COR-L47 (cell line): ENCODE measurements around the gene B3GNT8.
"Not testable (repeated sequence)": the region's sequence is repeated elsewhere in the genome, so short reads cannot be mapped to it uniquely, and the experiment has no call there.

ENCODE experiments used
- DNase-seq: peaks from one replicate; lab custom pipeline; 2025; lab: John Stamatoyannopoulos, UW

The B3GNT8 gene

DNA sequence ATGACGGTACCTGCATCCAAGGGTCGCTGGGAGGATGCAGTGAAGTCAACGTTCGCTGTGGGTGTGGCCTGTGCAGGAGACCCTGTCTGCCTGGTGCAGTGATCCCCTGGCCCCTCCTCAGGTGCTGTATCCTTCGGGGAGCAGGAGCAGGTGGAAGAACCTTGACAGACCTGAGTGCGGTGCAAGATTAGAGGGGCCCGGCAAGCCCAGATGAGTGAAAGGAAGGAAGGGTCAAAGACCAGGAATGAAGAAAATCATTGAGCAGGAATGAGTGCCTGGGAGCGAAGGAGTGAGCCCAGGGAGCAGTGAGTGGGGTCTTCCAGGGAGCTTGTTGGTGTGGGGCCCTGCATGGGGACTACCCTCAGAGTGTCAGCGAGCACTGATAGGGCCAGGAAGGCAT, 12.7 kb downstream of the B3GNT8 start:
- DNase-seq: no peak

DNA sequence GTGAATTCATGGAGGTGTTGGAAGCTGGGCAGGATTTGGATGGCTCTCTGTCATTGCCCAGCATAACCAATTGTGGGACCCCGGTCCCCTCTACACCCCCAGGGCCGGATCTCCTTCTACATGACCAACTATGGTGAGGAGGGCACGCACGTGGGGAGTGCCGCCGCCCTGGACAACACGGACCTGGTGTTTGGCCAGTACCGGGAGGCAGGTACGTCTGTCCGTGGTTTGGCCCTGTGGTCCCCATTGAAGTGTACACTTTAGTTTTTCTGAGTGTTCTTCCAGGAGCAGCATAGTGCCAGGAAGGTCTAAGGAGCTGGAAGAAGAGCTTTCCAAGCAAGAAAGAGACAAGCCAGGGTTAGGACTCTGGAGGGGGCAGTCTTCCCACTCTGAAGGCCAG, 13.2 kb downstream of the B3GNT8 start:
- DNase-seq: no peak

DNA sequence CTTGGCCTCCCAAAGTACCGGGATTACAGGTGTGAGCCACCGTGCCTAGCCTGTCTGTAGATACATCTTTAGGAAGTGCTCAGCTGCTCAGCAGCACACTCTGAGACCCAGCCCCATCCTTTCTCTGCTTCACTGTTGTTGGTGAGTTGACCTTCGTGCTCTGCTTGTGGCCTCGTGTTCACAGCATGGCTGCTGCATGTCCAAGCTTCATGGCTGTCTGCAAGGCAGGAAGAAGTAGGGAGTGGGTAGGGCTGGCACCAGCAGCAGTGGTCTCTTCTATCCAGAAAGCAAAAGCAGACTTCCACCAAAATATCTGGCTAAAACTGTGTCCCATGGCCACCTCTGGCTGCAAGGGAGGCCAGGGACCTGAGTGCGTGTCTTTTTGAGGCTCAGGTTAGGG, 14.2 kb downstream of the B3GNT8 start:
- no peak for DNase-seq

- no peak for DNase-seq
Observed at GRCh38 chr19:41411968-41412265, 15.3 kb downstream of the B3GNT8 start.

GRCh38 chr19:41411100-41411967, 15.8 kb downstream of the B3GNT8 start:
- no peak for DNase-seq

- no peak for DNase-seq
Observed at GRCh38 chr19:41410336-41411054, 16.7 kb downstream of the B3GNT8 start.

DNA sequence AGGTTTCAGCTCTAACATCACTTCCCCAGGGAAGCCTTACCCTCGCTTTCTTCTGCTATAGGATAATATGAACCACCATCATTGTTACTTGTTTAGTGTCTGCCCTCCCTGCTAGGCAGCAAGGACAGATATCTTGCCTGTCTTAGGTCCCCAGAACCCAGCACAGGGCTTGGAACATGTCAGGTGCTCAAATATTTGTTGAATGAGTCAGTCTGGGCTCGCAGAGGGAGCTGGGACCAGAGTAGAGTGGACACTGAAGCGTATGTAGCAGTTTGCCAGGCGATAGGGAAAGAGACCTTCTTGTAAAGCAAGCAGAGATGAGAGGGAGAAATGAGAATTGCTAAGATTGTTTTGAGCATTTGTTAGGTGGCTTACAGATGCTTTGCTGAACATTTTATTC, 17.9 kb downstream of the B3GNT8 start:
- no peak for DNase-seq

DNA sequence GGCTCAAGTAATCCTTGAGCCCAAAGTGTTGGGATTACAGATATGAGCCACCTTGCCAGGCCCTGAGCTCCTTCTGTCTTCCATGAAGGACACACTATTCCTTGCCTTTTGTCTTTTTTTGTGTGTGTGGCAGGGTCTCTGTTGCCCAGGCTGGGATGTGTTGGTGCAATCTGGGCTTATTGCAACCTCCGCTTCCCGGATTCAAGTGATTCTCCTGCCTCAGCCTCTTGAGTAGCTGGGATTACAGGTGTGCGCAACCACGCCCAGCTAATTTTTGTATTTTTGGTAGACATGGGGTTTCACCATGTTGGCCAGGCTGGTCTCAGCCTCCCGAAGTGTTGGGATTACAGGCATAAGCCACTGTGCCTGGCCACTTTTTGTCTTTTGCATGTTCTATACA, 18.3 kb downstream of the B3GNT8 start:
- DNase-seq: not testable (repeated sequence)

- no peak for DNase-seq
Observed at GRCh38 chr19:41408256-41408655, 18.9 kb downstream of the B3GNT8 start.

GRCh38 chr19:41407271-41407670, 19.9 kb downstream of the B3GNT8 start:
- no peak for DNase-seq

DNA sequence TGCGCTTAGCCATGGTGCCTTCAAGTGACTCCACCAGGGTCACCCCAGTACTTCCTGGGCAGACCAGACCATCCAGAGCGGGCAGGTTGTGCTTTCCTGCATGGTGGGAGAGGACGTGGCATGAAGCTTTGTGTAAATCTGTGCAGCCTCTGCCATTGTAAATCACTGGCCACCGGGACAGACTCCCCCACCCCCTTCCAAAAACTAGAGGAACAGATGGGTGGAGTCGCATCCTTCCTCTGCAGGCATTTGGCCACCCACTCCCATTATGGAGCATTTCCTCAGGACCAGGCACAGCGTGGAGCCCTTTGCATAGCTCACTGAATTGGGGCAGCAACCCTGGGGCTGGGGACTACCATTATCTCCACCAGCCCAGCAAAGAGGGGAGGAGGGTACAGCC, 21.4 kb downstream of the B3GNT8 start:
- no peak for DNase-seq

DNA sequence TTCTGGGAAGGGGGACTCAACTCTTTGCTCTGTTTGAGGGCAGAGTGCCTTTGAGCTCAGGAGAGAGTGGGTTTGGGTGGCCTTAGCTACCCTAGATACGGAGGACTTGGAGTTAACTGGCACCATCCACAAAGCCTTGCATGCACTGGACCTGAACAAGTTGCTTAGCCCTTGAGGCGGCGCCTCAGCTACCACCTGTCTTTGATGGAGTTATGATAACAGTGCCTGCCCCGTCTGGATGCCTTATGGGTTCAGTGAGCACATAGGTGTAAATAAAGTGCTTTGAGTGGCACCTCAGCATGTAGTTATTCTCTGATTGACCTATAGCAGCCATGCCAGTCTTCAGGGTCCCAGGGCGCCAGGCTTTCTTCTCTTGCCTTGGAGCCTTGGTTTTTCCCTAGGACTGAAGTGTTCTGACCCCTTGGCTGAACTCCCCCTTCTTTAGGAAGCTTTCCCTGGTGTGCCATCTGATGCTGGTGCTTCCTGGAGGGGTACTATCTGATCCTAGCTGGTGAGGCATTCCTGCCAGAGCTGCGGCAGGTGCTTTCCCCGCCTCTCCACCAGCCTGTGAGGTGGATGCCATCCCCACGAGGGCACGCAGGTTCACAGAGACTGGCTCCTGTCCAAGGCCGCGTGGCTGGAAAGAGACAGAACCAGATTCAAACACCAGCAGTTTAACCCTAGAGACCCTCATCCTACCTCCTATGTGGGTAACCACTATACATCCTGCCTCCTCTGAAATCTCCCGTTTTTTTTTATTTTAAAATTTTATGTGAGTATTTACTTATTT, 23.8 kb downstream of the B3GNT8 start:
- DNase-seq: no peak

GRCh38 chr19:41402010-41402409, 25.2 kb downstream of the B3GNT8 start:
- no peak for DNase-seq

DNA sequence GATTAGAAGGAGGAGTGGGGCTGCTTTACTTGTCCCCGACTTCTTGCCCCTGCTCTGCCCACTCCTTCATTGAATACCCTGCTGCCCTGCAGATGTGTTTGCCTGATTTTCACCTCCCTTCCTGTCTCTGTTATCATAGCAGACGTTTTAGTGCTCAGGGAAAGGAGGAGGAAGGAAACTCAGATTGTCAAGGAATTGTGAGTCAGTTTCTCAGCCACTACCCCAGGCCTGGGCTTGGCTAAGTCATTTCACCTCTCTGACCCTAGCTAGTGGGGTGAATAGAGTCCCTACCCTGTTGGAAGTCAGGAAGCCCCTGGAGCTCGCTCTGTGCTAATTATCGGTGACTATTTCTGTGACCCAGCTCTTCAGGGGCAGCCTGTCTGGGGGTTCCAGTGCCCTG, 25.7 kb downstream of the B3GNT8 start:
- no peak for DNase-seq

DNA sequence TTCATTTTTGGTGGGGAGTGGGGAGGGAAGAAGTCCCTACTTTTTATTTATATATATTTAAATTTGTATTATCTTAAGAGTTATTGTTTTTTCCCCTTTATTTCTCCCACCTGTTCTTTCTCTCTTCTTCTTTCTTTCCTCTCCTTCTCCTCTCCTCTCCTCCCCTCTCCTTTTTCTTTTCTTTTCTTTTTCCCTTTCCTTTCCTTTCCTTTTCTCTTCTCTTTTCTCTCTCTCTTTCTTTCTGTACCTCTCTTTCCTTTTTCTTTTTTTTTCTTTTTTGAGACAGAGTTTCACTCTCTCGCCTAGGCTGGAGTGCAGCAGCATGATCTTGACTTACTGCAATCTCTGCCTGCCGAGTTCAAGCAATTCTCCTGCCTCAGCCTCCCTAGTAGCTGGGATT, 27.6 kb downstream of the B3GNT8 start:
- DNase-seq: no peak

- DNase-seq: no peak
Observed at GRCh38 chr19:41399091-41399490, 28.1 kb downstream of the B3GNT8 start.

DNA sequence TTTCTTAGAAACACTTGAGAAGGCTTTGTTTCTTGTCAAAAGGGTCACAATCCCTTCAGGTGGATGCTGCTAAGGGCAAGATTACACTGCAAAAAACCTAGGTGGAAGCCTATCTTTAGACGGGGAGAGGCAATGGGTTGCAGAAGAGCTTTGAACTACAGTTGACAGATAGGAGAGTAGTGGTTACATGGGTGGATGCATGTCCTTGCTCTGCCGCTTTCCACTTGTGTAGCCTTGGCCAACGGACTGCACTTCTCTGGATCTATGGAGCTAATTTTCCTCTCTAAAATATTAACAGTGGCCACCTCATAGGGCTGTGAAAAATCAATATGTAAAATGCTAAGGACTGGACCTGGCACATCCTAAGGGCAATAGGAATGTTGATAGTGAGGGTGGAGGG, 28.6 kb downstream of the B3GNT8 start:
- DNase-seq: no peak

GRCh38 chr19:41398050-41398418, 29.1 kb downstream of the B3GNT8 start:
- no peak for DNase-seq

- DNase-seq: peak; percentile 100
Observed at GRCh38 chr19:41397086-41398049, 29.8 kb downstream of the B3GNT8 start, which contains the start of the genes BCKDHA and EXOSC5. BCKDHA (plus strand) TSS chr19:41397818; CDS start chr19:41397828, 10 bp downstream. EXOSC5 (minus strand) TSS chr19:41397359; CDS start chr19:41397328, 31 bp downstream.

DNA sequence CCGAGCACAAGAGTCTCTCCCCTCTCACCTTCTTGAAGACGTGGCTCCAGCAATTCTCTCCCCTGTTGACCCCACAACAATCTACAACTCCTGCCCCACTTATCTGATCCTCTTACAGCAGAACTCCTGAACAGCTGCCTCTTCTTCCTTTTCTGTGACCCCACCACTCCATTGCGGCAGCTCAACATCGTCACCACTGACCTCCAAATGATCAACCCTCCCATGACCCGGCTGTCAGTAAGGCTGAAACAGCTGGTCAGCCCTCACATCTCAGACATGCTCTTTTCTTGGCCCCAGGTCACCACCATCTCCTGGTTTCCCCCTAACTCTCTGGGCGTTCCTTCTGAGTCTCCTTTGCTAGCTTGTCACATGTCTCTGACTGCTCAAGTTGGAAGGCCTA, 31.8 kb downstream of the B3GNT8 start:
- no peak for DNase-seq

DNA sequence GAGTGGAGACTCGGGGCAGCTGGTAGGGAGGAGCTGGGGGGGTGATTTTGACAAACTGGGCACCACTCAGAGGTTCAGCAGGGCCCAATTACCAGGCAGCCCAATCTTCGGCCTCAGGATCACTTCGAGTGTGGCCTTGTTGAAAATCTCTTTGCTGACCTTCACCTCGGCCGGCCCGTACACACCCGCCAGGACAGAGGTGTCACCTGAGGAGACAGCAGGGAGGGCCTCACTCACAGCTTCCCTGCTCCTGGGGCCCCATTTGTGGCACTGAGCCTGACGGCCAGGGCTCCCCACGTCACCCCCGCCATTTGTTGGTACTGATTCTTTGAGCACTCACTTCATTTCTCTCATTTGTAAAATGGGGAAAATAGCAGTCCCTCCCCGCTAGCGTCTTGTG, 34.4 kb downstream of the B3GNT8 start:
- no peak for DNase-seq

- DNase-seq: no peak
Observed at GRCh38 chr19:41391618-41392017, 35.6 kb downstream of the B3GNT8 start.
